Sigmoid colon (tissue), 4 donors: ENCODE results near the gene AEBP1.

Source experiments
- POLR2AphosphoS5 ChIP-seq, 4 donors: sonication (generic); formaldehyde crosslinking; IDR thresholded peaks; one replicate each; pipeline ENCODE4 v1.6.1; 2017; ENCODE audit warnings: antibody characterized with exemption in 4 of 4
- TF ChIP-seq, protein P1 (sequence below), 4 experiments: fragments of 450-650 bp in 3 of 4; fragments of 200-600 bp in 1 of 4; IDR thresholded peaks; one replicate each; pipeline ENCODE4 v1.5.1; 2016 to 2019; ENCODE audit warnings: antibody characterized with exemption in 4 of 4, mild to moderate bottlenecking in 3 of 4, moderate library complexity in 2 of 4

DNA sequence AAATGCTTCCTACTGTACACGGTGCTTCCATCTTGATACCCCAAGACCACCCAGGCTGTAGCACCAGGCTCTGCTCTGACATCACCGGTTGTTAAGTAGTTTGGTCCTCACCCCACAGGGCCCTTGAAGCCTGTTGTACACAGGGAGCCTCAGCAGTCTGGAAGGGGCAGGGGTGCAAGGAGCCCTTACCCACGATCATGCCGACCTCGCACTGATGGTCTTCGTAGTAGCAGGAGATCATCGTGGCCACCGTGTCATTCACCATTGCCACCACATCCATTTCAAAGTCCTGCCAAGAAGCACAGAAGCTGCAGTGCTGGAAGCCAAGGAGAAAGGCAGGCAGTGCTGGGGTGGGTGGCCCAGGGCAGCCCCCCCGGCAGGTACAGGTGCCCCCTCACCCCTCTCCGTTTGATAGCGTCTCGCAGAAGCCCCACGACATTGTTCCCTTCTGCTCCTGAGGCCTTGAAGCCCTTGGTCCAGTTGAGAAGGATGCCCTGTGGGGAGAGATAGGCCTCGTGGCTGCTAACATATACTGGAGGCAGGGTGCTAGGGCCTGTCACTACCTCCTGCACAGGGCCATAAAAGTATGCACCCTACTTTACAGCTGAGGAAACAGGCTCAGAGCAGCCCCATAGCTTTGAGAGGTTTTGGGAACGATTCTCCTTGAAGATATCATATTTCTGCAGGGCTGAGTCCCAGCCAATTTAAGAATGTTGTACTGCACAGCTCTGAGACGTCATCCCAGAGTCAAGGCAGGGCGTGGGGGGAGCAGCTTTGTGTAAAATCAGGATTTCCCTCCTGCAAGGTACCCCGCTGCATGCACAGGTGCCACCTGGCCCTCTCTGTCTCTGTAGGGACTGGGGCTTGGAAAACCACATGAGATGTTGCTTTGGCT is 45.7 kb downstream of the AEBP1 start:
- TF ChIP-seq, protein P1, sequence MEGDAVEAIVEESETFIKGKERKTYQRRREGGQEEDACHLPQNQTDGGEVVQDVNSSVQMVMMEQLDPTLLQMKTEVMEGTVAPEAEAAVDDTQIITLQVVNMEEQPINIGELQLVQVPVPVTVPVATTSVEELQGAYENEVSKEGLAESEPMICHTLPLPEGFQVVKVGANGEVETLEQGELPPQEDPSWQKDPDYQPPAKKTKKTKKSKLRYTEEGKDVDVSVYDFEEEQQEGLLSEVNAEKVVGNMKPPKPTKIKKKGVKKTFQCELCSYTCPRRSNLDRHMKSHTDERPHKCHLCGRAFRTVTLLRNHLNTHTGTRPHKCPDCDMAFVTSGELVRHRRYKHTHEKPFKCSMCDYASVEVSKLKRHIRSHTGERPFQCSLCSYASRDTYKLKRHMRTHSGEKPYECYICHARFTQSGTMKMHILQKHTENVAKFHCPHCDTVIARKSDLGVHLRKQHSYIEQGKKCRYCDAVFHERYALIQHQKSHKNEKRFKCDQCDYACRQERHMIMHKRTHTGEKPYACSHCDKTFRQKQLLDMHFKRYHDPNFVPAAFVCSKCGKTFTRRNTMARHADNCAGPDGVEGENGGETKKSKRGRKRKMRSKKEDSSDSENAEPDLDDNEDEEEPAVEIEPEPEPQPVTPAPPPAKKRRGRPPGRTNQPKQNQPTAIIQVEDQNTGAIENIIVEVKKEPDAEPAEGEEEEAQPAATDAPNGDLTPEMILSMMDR (IDR thresholded peaks at IDR 0.05) = no peak
- no peak for TF ChIP-seq POLR2AphosphoS5 (IDR thresholded peaks at IDR 0.05)
